Right atrium auricular region (tissue), 2 donors: ENCODE results near the gene TAS2R60. TPM values are rescaled to one million over a fixed set of nuclear protein-coding genes. Genes with fewer than 3 reads are reported as not detected.
"Not testable (repeated sequence)": the region's sequence is repeated elsewhere in the genome, so short reads cannot be mapped to it uniquely, and the experiment has no call there.

ENCODE experiments used
- DNase-seq: peaks from one replicate; pipeline ENCODE4 v3.0.0-alpha.2; 2019; ENCODE audit warnings: low spot score
- H3K27ac ChIP-seq, 2 donors: fragments of 200-600 bp; sonication (generic); 1 replicate in 1 of 2; 2 replicates in 1 of 2; pipeline ENCODE4 v1.5.1; 2016 to 2019
- H3K27me3 ChIP-seq, 2 donors: fragments of 200-600 bp; sonication (generic); one replicate each; pipeline versions ENCODE4 v1.5.1 to v1.6.0; 2017 to 2019
- H3K36me3 ChIP-seq: fragments of 200-600 bp; sonication (generic); one replicate; pipeline ENCODE4 v1.5.1; 2016
- H3K4me1 ChIP-seq, 2 donors: fragments of 200-600 bp; sonication (generic); one replicate each; pipeline versions ENCODE4 v1.5.1 to v1.6.0; 2017 to 2019
- H3K4me3 ChIP-seq, 2 donors: fragments of 200-600 bp; sonication (generic); 1 replicate in 1 of 2; 2 replicates in 1 of 2; pipeline ENCODE4 v1.5.1; 2017 to 2019; ENCODE audit warnings: mild to moderate bottlenecking in 1 of 2, moderate library complexity in 1 of 2
- H3K9me3 ChIP-seq, 2 donors: fragments of 200-600 bp; sonication (generic); one replicate each; pipeline ENCODE4 v1.5.1; 2019
- CTCF ChIP-seq, 2 donors: fragments of 200-600 bp; sonication (generic); IDR thresholded peaks; one replicate each; pipeline ENCODE4 v1.5.1; 2019; ENCODE audit warnings: antibody characterized with exemption in 2 of 2
- total RNA-seq, 2 donors: library from RNA; depleted of rRNA; stranded (reverse); fragments of >200 nt; gene quantifications; one replicate each; pipeline ENCODE4 v1.1.0, GENCODE V29; 2016

TAS2R60 gene
- total RNA-seq, 2 donors from 2014 or later, result not detected

- H3K27me3 ChIP-seq, result no peaks in the 10 kb centered on the region
- no peak for TF ChIP-seq CTCF (IDR thresholded peaks at IDR 0.05)
- no peaks in the 10 kb centered on the region for H3K4me1 ChIP-seq
- H3K9me3 ChIP-seq, result no peaks in the 10 kb centered on the region
- no peak overlapping the region for H3K4me3 ChIP-seq
- H3K27ac ChIP-seq, result no peak overlapping the region
- no peak for DNase-seq
- H3K36me3 ChIP-seq, result no peaks in the 10 kb centered on the region
These were observed 36.0 kb downstream of the TAS2R60 start for GRCh38 chr7:143479055-143479766.

- Histone ChIP-seq H3K27me3 (no peaks in the 10 kb centered on the region), H3K4me3 (no peak overlapping the region), H3K27ac (no peak overlapping the region), H3K4me1 (no peaks in the 10 kb centered on the region), H3K9me3 (no peaks in the 10 kb centered on the region), H3K36me3 (no peaks in the 10 kb centered on the region)
- TF ChIP-seq CTCF (IDR thresholded peaks at IDR 0.05), result no peak
- no peak for DNase-seq
These were observed 37.2 kb downstream of the TAS2R60 start for GRCh38 chr7:143480501-143480900.

- Histone ChIP-seq H3K4me1 (peaks cover 0 to 12% of the 10 kb centered on the region in 2 donors), H3K27ac (peak overlapping the region in 1 of 2 donors; percentile 18), H3K36me3 (no peaks in the 10 kb centered on the region), H3K4me3 (no peak overlapping the region), H3K9me3 (no peaks in the 10 kb centered on the region), H3K27me3 (no peaks in the 10 kb centered on the region)
- no peak for DNase-seq
- TF ChIP-seq CTCF (IDR thresholded peaks at IDR 0.05), result no peak
These were observed 40.9 kb downstream of the TAS2R60 start for GRCh38 chr7:143484119-143484518.

- no peak for DNase-seq
- Histone ChIP-seq H3K9me3 (no peaks in the 10 kb centered on the region), H3K4me3 (no peak overlapping the region), H3K4me1 (peaks cover 0 to 12% of the 10 kb centered on the region in 2 donors), H3K27ac (no peak overlapping the region), H3K27me3 (no peaks in the 10 kb centered on the region), H3K36me3 (no peaks in the 10 kb centered on the region)
- no peak for TF ChIP-seq CTCF (IDR thresholded peaks at IDR 0.05)
These were observed 41.8 kb downstream of the TAS2R60 start for GRCh38 chr7:143485094-143485493.

- no peak for TF ChIP-seq CTCF (IDR thresholded peaks at IDR 0.05)
- Histone ChIP-seq H3K27ac (no peak overlapping the region), H3K36me3 (no peaks in the 10 kb centered on the region), H3K4me1 (peaks cover 0 to 12% of the 10 kb centered on the region in 2 donors), H3K27me3 (no peaks in the 10 kb centered on the region), H3K4me3 (no peak overlapping the region), H3K9me3 (no peaks in the 10 kb centered on the region)
- no peak for DNase-seq
These were observed 42.2 kb downstream of the TAS2R60 start for GRCh38 chr7:143485500-143485899.

GRCh38 chr7:143486266-143486665, 43.0 kb downstream of the TAS2R60 start:
- not testable (repeated sequence) for H3K27me3 ChIP-seq, H3K9me3 ChIP-seq, H3K27ac ChIP-seq, DNase-seq, H3K36me3 ChIP-seq, H3K4me3 ChIP-seq
- H3K4me1 ChIP-seq, result peaks cover 0 to 12% of the 10 kb centered on the region in 2 donors
